ENCODE data around the gene KBTBD12.

The KBTBD12 gene, protein sequence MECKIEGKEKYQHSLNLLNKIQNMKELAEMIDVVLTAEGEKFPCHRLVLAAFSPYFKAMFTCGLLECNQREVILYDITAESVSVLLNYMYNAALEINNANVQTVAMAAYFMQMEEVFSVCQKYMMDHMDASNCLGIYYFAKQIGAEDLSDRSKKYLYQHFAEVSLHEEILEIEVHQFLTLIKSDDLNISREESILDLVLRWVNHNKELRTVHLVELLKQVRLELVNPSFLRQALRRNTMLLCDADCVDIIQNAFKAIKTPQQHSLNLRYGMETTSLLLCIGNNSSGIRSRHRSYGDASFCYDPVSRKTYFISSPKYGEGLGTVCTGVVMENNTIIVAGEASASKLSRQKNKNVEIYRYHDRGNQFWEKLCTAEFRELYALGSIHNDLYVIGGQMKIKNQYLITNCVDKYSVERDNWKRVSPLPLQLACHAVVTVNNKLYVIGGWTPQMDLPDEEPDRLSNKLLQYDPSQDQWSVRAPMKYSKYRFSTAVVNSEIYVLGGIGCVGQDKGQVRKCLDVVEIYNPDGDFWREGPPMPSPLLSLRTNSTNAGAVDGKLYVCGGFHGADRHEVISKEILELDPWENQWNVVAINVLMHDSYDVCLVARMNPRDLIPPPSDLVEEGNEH

DNA sequence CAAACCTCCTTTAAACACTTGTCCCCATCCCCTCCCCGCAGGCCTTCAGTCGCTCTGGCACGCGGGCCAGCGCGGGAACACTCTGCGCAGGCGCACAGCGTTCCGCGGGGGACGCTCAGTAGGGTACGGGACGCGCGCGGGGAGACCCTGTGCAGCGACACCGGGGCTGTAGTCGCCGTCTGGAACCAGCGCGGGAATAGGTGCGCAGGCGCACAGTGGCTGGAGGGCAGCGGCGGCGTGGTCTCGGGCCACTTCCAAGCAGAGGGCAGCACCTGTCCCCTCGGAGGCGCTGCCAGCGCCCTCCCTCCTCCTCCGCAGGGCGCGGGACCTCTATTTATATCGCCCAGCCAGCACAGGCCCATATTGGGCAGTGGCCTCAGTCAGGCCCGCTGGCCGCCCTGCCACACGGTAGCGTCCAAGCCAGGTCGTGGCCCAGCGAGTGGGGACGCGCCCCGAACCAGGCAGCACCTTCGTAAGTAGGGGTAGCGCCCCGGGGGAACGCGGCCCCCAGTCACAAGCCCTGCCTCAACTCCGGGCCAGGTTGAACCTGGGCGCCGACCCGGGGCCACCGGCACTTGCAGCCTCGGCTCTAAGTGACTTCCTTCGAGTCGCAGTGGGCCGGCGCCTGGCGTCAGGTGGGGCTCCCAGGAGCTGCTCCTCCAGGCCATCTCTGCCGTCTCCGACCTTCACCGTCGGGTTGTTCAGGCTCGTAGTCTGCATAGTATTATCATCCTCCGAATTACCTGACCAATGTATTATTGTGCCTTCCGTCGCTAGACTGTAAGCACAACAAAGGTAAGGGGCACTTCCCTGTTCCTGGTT lies at the start of gene KBTBD12:
TSS of gene KBTBD12 (plus strand) at position 118 of the 822 bp plus-strand sequence. CDS start 7,830 bp downstream, outside the sequence.
- Histone ChIP-seq H3K9ac (ENCODE audit: low read length) (no peak within 1 kb of the TSS), H3K27ac (ENCODE audit: low read length) (no peak within 1 kb of the TSS), H3K27me3 (replicated peaks; ENCODE audit: insufficient read depth, low read length) (no peaks in the 10 kb centered on the region), H3K9me3 (replicated peaks; ENCODE audit: insufficient read depth, low read length) (no peaks in the 10 kb centered on the region), H3K4me1 (ENCODE audit: low read length) (no peaks in the 10 kb centered on the region), H3K9me2 (replicated peaks; ENCODE audit: insufficient read depth, low read length) (no peaks in the 10 kb centered on the region), H3F3A (ENCODE audit: insufficient read depth, low read length) (no peaks in the 10 kb centered on the region), H3K4me3 (ENCODE audit: low read length) (no peak within 1 kb of the TSS), H2AFZ (ENCODE audit: low read length) (no peak within 1 kb of the TSS), H3K36me3 (replicated peaks; ENCODE audit: insufficient read depth, low read length) (no peaks in the 10 kb centered on the region), H4K20me1 (ENCODE audit: insufficient read depth, low read length) (no peaks in the 10 kb centered on the region), H3K4me2 (ENCODE audit: low read depth, low read length) (no peak within 1 kb of the TSS), H3K79me2 (ENCODE audit: low read length) (no peaks in the 10 kb centered on the region)
- no peak for DNase-seq
- TF ChIP-seq EZH2phosphoT487 (IDR thresholded peaks at IDR 0.05; ENCODE audit: low read length) (no peak), EZH2 (optimal IDR thresholded peaks at IDR 0.05; ENCODE audit: low read depth, low read length) (no peak)
- TF ChIP-seq, protein P1, sequence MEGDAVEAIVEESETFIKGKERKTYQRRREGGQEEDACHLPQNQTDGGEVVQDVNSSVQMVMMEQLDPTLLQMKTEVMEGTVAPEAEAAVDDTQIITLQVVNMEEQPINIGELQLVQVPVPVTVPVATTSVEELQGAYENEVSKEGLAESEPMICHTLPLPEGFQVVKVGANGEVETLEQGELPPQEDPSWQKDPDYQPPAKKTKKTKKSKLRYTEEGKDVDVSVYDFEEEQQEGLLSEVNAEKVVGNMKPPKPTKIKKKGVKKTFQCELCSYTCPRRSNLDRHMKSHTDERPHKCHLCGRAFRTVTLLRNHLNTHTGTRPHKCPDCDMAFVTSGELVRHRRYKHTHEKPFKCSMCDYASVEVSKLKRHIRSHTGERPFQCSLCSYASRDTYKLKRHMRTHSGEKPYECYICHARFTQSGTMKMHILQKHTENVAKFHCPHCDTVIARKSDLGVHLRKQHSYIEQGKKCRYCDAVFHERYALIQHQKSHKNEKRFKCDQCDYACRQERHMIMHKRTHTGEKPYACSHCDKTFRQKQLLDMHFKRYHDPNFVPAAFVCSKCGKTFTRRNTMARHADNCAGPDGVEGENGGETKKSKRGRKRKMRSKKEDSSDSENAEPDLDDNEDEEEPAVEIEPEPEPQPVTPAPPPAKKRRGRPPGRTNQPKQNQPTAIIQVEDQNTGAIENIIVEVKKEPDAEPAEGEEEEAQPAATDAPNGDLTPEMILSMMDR (IDR thresholded peaks at IDR 0.05; ENCODE audit: low read length) = no peak

DNA sequence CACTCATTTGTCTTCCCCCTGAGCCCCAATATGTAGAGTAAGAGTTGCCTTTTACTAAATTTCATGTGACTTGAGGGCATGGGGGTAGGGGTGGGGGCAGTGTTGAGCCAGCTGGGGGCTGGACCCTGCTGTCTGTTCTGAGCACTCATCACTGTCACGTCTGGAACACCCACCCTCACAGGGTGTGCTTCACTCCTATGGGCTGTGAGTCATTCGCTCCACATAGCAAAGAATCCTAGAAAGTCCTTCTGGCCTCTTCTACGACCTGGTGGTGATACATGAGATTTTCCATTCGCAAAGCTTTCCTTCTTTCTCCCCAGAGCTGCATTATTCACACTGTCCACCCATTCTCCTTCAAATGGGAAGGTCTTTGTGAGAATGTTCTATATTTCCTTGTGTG lies 49.1 kb upstream of the KBTBD12 start:
- no peaks in the 10 kb centered on the region for H3F3A ChIP-seq (ENCODE audit: insufficient read depth, low read length)
- H3K4me1 ChIP-seq (ENCODE audit: low read length) = no peaks in the 10 kb centered on the region
- H3K9ac ChIP-seq (ENCODE audit: low read length) = no peak overlapping the region
- TF ChIP-seq EZH2phosphoT487 (IDR thresholded peaks at IDR 0.05; ENCODE audit: low read length) (no peak), EZH2 (optimal IDR thresholded peaks at IDR 0.05; ENCODE audit: low read depth, low read length) (no peak)
- TF ChIP-seq, protein P1 (IDR thresholded peaks at IDR 0.05; ENCODE audit: low read length) = no peak
- H3K4me2 ChIP-seq (ENCODE audit: low read depth, low read length) = no peak overlapping the region
- H3K36me3 ChIP-seq (replicated peaks; ENCODE audit: insufficient read depth, low read length) = no peaks in the 10 kb centered on the region
- H3K4me3 ChIP-seq (ENCODE audit: low read length) = no peak overlapping the region
- no peaks in the 10 kb centered on the region for H4K20me1 ChIP-seq (ENCODE audit: insufficient read depth, low read length)
- no peaks in the 10 kb centered on the region for H3K79me2 ChIP-seq (ENCODE audit: low read length)
- no peak overlapping the region for H2AFZ ChIP-seq (ENCODE audit: low read length)
- H3K27ac ChIP-seq (ENCODE audit: low read length) = no peak overlapping the region
- no peaks in the 10 kb centered on the region for H3K27me3 ChIP-seq (replicated peaks; ENCODE audit: insufficient read depth, low read length)
- H3K9me3 ChIP-seq (replicated peaks; ENCODE audit: insufficient read depth, low read length) = no peaks in the 10 kb centered on the region
- H3K9me2 ChIP-seq (replicated peaks; ENCODE audit: insufficient read depth, low read length) = no peaks in the 10 kb centered on the region
- DNase-seq = no peak

DNA sequence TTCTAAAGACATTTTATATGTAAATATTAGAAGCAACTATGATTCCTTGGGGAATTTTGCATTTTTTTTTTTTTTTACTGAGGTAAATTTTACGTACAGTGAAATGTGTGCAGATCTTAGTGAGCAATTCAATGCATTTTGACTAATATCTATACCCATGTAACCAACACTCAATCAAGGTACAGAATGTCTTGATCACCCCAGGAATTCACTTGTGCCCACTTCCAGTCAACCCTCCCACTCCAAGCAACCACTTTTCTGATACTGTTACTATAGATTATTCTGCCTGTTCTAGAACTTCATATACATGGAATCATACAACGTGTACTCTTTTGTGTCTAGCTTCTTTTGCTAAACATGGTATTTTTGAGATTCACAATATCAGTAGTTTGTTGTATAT lies 47.6 kb upstream of the KBTBD12 start:
- Histone ChIP-seq H3K79me2 (ENCODE audit: low read length) (no peaks in the 10 kb centered on the region), H3K9me2 (replicated peaks; ENCODE audit: insufficient read depth, low read length) (no peaks in the 10 kb centered on the region), H3K36me3 (replicated peaks; ENCODE audit: insufficient read depth, low read length) (no peaks in the 10 kb centered on the region), H4K20me1 (ENCODE audit: insufficient read depth, low read length) (no peaks in the 10 kb centered on the region), H3K9ac (ENCODE audit: low read length) (no peak overlapping the region), H3F3A (ENCODE audit: insufficient read depth, low read length) (no peaks in the 10 kb centered on the region), H3K4me2 (ENCODE audit: low read depth, low read length) (no peak overlapping the region), H3K27ac (ENCODE audit: low read length) (no peak overlapping the region), H3K27me3 (replicated peaks; ENCODE audit: insufficient read depth, low read length) (no peaks in the 10 kb centered on the region), H3K9me3 (replicated peaks; ENCODE audit: insufficient read depth, low read length) (no peaks in the 10 kb centered on the region), H3K4me1 (ENCODE audit: low read length) (no peaks in the 10 kb centered on the region), H2AFZ (ENCODE audit: low read length) (no peak overlapping the region), H3K4me3 (ENCODE audit: low read length) (no peak overlapping the region)
- DNase-seq = no peak
- TF ChIP-seq EZH2 (optimal IDR thresholded peaks at IDR 0.05; ENCODE audit: low read depth, low read length) (no peak), EZH2phosphoT487 (IDR thresholded peaks at IDR 0.05; ENCODE audit: low read length) (no peak)
- TF ChIP-seq, protein P1 (IDR thresholded peaks at IDR 0.05; ENCODE audit: low read length) = no peak
